Measurements from ENCODE around the gene RAB28.

DNA sequence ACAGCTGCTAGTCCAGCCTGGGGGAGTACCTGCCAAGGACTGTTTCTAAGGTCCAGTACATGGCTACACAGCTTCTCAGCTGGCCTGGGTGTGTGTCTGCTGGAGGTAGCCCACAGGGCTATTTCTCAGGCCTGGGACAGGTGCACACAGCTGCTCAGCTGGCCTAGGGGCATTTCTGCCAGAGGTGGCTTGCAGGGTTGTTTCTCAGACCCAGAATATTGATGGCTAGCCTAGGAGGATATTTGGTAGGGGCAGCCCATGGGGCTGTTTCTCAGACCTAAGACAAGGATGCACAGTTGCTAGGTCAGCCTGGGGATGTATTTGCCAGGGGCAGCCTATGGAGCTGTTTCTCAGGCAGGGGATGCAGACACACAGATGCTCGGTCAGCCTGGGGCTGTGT, 29.4 kb downstream of the RAB28 start:
- TF ChIP-seq, protein P1, sequence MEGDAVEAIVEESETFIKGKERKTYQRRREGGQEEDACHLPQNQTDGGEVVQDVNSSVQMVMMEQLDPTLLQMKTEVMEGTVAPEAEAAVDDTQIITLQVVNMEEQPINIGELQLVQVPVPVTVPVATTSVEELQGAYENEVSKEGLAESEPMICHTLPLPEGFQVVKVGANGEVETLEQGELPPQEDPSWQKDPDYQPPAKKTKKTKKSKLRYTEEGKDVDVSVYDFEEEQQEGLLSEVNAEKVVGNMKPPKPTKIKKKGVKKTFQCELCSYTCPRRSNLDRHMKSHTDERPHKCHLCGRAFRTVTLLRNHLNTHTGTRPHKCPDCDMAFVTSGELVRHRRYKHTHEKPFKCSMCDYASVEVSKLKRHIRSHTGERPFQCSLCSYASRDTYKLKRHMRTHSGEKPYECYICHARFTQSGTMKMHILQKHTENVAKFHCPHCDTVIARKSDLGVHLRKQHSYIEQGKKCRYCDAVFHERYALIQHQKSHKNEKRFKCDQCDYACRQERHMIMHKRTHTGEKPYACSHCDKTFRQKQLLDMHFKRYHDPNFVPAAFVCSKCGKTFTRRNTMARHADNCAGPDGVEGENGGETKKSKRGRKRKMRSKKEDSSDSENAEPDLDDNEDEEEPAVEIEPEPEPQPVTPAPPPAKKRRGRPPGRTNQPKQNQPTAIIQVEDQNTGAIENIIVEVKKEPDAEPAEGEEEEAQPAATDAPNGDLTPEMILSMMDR (IDR thresholded peaks at IDR 0.05; ENCODE audit: insufficient read depth, low read depth, low read length) = no peak
- TF ChIP-seq EZH2 (IDR thresholded peaks at IDR 0.05; ENCODE audit: insufficient read depth, low read length) = no peak
